ENCODE measurements around the gene FOSL1. TPM values are rescaled to one million over a fixed set of nuclear protein-coding genes. Genes with fewer than 3 reads are reported as not detected.

Gene FOSL1
- total and polyA plus RNA-seq, 2 donors (not counting 1 experiment from before 2014, with no cell fraction given) = 2.3 TPM; not detected in 1

DNA sequence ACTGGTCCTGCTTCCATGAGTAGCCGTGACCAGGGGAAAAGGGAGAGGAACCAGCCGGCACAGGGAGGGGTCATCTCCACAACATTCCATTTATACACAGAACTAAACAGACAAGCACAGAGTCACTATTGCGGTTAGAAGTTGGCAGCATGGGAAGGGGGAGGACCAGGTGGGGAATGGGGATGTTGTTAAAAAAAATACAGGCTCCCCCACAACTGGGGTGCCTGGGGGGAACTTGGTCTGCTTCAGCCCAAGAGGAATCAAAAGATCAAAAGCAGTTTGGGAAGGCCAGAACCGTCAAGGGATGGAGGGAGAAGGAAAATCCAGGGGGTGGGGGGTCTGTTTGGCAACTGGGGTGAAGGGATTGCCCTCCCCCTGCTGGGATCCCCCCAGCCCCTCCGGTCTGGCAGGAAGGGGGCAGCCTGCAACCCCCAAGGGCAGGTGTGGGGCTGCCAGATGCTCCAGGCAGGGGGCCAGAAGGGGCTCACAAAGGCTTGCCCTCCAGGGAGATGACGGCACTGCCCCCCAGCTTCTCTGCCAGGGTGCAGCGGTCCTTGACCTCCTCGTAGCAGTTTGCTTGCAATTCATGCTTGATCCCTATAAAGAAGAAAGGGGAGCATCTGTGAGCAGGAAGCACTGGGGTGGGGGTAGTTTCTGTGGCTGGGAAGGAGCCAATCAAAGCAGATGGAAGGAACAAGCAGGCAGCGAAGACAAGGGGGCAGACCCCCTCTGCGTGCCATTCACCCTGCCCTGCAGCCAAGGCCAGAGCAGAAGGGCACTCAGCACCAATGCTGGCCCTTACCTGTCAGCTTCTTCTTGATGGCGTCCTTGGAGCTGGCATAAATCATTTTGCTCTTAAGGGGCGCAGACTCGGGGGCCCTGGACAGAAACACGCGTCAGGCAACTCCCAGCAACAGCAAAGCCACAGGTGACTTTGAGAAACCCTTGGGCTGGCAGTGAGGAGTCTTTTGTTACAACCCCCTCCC, 45.0 kb downstream of the FOSL1 start:
- H3K9me3 ChIP-seq (ENCODE audit: control extremely low read depth in 1 of 3, control insufficient read depth in 2 of 3, insufficient read depth in 1 of 3, low read length in 2 of 3) = peaks cover 0 to 15% (median 0%) of the 10 kb centered on the region in 3 donors
- H3K27me3 ChIP-seq (replicated peaks in 1 of 4; ENCODE audit: control extremely low read depth in 1 of 4, control insufficient read depth in 3 of 4, insufficient read depth in 4 of 4, low read length in 3 of 4) = no peaks in the 10 kb centered on the region
- H4K20me1 ChIP-seq (ENCODE audit: control insufficient read depth, insufficient read depth, low read length, poor library complexity, severe bottlenecking) = peaks cover 73% of the 10 kb centered on the region
- Mint-ChIP-seq H3K27ac (peak overlapping the region; percentile 95), H3K4me3 (peak overlapping the region; percentile 94), H3K9me3 (ENCODE audit: insufficient read depth) (no peaks in the 10 kb centered on the region), H3K27me3 (no peaks in the 10 kb centered on the region), H3K4me1 (peaks cover 47% of the 10 kb centered on the region)
- peaks cover 0 to 62% of the 10 kb centered on the region in 2 experiments for H3K36me3 ChIP-seq (replicated peaks in 1 of 2; ENCODE audit: control extremely low read depth in 1 of 2, control insufficient read depth in 1 of 2, extremely low read depth in 1 of 2, insufficient read depth in 2 of 2, low read length in 1 of 2)
- peaks cover 18 to 39% of the 10 kb centered on the region in 2 donors for H3K4me1 ChIP-seq (ENCODE audit: control insufficient read depth in 2 of 2, insufficient read depth in 2 of 2, low read length in 2 of 2)
- peaks cover 43% of the 10 kb centered on the region for H3K79me2 ChIP-seq (ENCODE audit: control insufficient read depth, insufficient read depth, low read length)
- TF ChIP-seq EZH2 (IDR thresholded peaks at IDR 0.05; ENCODE audit: borderline replicate concordance, insufficient read depth, low read depth, low read length, poor library complexity, severe bottlenecking) = no peak
- TF ChIP-seq, protein P1, sequence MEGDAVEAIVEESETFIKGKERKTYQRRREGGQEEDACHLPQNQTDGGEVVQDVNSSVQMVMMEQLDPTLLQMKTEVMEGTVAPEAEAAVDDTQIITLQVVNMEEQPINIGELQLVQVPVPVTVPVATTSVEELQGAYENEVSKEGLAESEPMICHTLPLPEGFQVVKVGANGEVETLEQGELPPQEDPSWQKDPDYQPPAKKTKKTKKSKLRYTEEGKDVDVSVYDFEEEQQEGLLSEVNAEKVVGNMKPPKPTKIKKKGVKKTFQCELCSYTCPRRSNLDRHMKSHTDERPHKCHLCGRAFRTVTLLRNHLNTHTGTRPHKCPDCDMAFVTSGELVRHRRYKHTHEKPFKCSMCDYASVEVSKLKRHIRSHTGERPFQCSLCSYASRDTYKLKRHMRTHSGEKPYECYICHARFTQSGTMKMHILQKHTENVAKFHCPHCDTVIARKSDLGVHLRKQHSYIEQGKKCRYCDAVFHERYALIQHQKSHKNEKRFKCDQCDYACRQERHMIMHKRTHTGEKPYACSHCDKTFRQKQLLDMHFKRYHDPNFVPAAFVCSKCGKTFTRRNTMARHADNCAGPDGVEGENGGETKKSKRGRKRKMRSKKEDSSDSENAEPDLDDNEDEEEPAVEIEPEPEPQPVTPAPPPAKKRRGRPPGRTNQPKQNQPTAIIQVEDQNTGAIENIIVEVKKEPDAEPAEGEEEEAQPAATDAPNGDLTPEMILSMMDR (IDR thresholded peaks at IDR 0.05) = no peak
- no peak overlapping the region for H3K9ac ChIP-seq (ENCODE audit: low read length)
- DNase-seq (peak; percentile 21), ATAC-seq (ENCODE audit: low read depth) (no peak)
- intact Hi-C loops (cut with micrococcal nuclease) = loop anchor here (5.0 kb wide), 1 partner anchor 412 kb away; the partner anchor contains the start of gene RAB1B
- ChIA-PET POLR2A (no interaction called here), CTCF (no interaction called here)
- H2AFZ ChIP-seq (ENCODE audit: insufficient read depth, low read depth, low read length, poor library complexity, severe bottlenecking) = no peak overlapping the region
- WGBS (ENCODE audit: insufficient coverage) = 75% methylated on average over 12 of the region's 15 CpGs
- no peak overlapping the region for H3K27ac ChIP-seq (ENCODE audit: low read length in 2 of 2)
- H3K4me3 ChIP-seq (ENCODE audit: control extremely low read depth in 1 of 5, extremely low read depth in 1 of 5, insufficient read depth in 1 of 5, low read depth in 2 of 5, low read length in 4 of 5) = no peak overlapping the region
- peak overlapping the region; percentile 94 for H3K4me2 ChIP-seq (replicated peaks; ENCODE audit: low read depth, low read length, poor library complexity, severe bottlenecking)

DNA sequence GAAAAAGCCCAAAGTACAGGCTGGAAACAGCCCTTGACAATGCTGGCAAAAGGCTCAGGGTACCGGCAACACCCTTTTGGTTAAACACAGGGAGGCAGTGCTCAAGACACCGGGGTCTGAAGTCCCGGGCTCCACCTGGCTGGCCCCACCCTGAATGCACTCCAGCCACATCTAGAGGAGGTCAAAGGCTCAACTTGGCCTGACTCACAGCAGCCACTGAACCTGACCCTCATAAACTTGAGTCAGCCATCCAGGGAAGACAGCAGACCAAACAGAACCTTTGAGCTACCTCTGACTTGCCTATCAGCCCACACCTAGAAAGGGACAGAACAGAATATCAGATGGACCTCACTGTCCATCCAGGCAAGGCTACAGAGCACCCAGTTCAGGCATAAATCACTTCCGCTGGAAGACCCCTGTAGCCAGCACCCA, 46.0 kb downstream of the FOSL1 start:
- TF ChIP-seq, protein P1 (IDR thresholded peaks at IDR 0.05) = no peak
- no peak for TF ChIP-seq EZH2 (IDR thresholded peaks at IDR 0.05; ENCODE audit: borderline replicate concordance, insufficient read depth, low read depth, low read length, poor library complexity, severe bottlenecking)
- H3K27me3 Mint-ChIP-seq = no peaks in the 10 kb centered on the region
- H3K4me3 Mint-ChIP-seq = peak overlapping the region; percentile 18
- no peaks in the 10 kb centered on the region for H3K27me3 ChIP-seq (replicated peaks in 1 of 4; ENCODE audit: control extremely low read depth in 1 of 4, control insufficient read depth in 3 of 4, insufficient read depth in 4 of 4, low read length in 3 of 4)
- H3K4me1 Mint-ChIP-seq = peaks cover 41% of the 10 kb centered on the region
- intact Hi-C loops (cut with micrococcal nuclease) = no loop called here
- H3K27ac ChIP-seq (ENCODE audit: low read length in 2 of 2) = no peak overlapping the region
- ChIA-PET CTCF (no interaction called here), POLR2A (no interaction called here)
- H3K4me2 ChIP-seq (replicated peaks; ENCODE audit: low read depth, low read length, poor library complexity, severe bottlenecking) = no peak overlapping the region
- peaks cover 0 to 62% of the 10 kb centered on the region in 2 experiments for H3K36me3 ChIP-seq (replicated peaks in 1 of 2; ENCODE audit: control extremely low read depth in 1 of 2, control insufficient read depth in 1 of 2, extremely low read depth in 1 of 2, insufficient read depth in 2 of 2, low read length in 1 of 2)
- H3K79me2 ChIP-seq (ENCODE audit: control insufficient read depth, insufficient read depth, low read length) = peaks cover 43% of the 10 kb centered on the region
- H2AFZ ChIP-seq (ENCODE audit: insufficient read depth, low read depth, low read length, poor library complexity, severe bottlenecking) = no peak overlapping the region
- peak overlapping the region; percentile 38 for H3K27ac Mint-ChIP-seq
- H3K9me3 Mint-ChIP-seq (ENCODE audit: insufficient read depth) = no peaks in the 10 kb centered on the region
- H3K4me3 ChIP-seq (ENCODE audit: control extremely low read depth in 1 of 5, extremely low read depth in 1 of 5, insufficient read depth in 1 of 5, low read depth in 2 of 5, low read length in 4 of 5) = no peak overlapping the region
- peaks cover 0 to 15% (median 0%) of the 10 kb centered on the region in 3 donors for H3K9me3 ChIP-seq (ENCODE audit: control extremely low read depth in 1 of 3, control insufficient read depth in 2 of 3, insufficient read depth in 1 of 3, low read length in 2 of 3)
- no peak overlapping the region for H3K9ac ChIP-seq (ENCODE audit: low read length)
- H4K20me1 ChIP-seq (ENCODE audit: control insufficient read depth, insufficient read depth, low read length, poor library complexity, severe bottlenecking) = peaks cover 73% of the 10 kb centered on the region
- 100% methylated on average over 3 of the region's 4 CpGs for WGBS (ENCODE audit: insufficient coverage)
- DNase-seq = no peak
- ATAC-seq (ENCODE audit: low read depth) = no peak
- peaks cover 18 to 31% of the 10 kb centered on the region in 2 donors for H3K4me1 ChIP-seq (ENCODE audit: control insufficient read depth in 2 of 2, insufficient read depth in 2 of 2, low read length in 2 of 2)
